Measurements from ENCODE around the gene DYNC1H1. TPM values are rescaled to one million over a fixed set of nuclear protein-coding genes. Genes with fewer than 3 reads are reported as not detected.

The DYNC1H1 gene
- 348 TPM for total RNA-seq
- long read RNA-seq, partial matches to known transcripts: 45 of 49 reads
- long read RNA-seq, other reads (novel, unspliced or antisense): 2 of 49 reads

GRCh38 chr14:101964297-101965180 is at the start of gene DYNC1H1:
TSS of gene DYNC1H1 (plus strand) at chr14:101964573. CDS start at chr14:101964692, 119 bp downstream.
- peak; percentile 98 for DNase-seq (ENCODE audit: missing footprints)
- intact Hi-C loops (cut with DNase I): loop anchor here (2.0 to 5.0 kb wide), 3 partner anchors 204 to 353 kb away; partner anchors contain the start of genes PPP2R5C and ZNF839
- peak; percentile 93 for ATAC-seq

- ATAC-seq (peak; percentile 66), DNase-seq (ENCODE audit: missing footprints) (no peak)
- intact Hi-C loops (cut with DNase I): no loop called here
Measured at GRCh38 chr14:101915871-101916815, 48.2 kb upstream of the DYNC1H1 start.

- DNase-seq (ENCODE audit: missing footprints) (no peak), ATAC-seq (peak; percentile 49)
- intact Hi-C loops (cut with DNase I): no loop called here
Measured at GRCh38 chr14:101916816-101917412, 47.5 kb upstream of the DYNC1H1 start.

GRCh38 chr14:101917413-101918017 is 46.9 kb upstream of the DYNC1H1 start:
- DNase-seq (ENCODE audit: missing footprints) (no peak), ATAC-seq (no peak)
- intact Hi-C loops (cut with DNase I): no loop called here

GRCh38 chr14:101918065-101918989 is 46.0 kb upstream of the DYNC1H1 start:
- ATAC-seq: no peak
- no peak for DNase-seq (ENCODE audit: missing footprints)
- intact Hi-C loops (cut with DNase I): no loop called here

- DNase-seq (ENCODE audit: missing footprints) (no peak), ATAC-seq (no peak)
- intact Hi-C loops (cut with DNase I): no loop called here
Measured at GRCh38 chr14:101920271-101920670, 44.1 kb upstream of the DYNC1H1 start.

GRCh38 chr14:101922866-101923265 is 41.5 kb upstream of the DYNC1H1 start:
- ATAC-seq (no peak), DNase-seq (ENCODE audit: missing footprints) (no peak)
- intact Hi-C loops (cut with DNase I): no loop called here

GRCh38 chr14:101925152-101925551 is 39.2 kb upstream of the DYNC1H1 start:
- intact Hi-C loops (cut with DNase I): no loop called here
- ATAC-seq (no peak), DNase-seq (ENCODE audit: missing footprints) (no peak)

GRCh38 chr14:101926085-101926484 is 38.3 kb upstream of the DYNC1H1 start:
- intact Hi-C loops (cut with DNase I): no loop called here
- DNase-seq (ENCODE audit: missing footprints): no peak

GRCh38 chr14:101926620-101927019 is 37.8 kb upstream of the DYNC1H1 start:
- intact Hi-C loops (cut with DNase I): no loop called here
- no peak for DNase-seq (ENCODE audit: missing footprints)

More at GRCh38 chr14:101926085-101926484, 38.3 kb upstream of the DYNC1H1 start:
- ATAC-seq: no peak

GRCh38 chr14:101927859-101928258 is 36.5 kb upstream of the DYNC1H1 start:
- ATAC-seq (peak; percentile 99), DNase-seq (ENCODE audit: missing footprints) (peak; percentile 94)
- intact Hi-C loops (cut with DNase I): no loop called here

More at GRCh38 chr14:101926620-101927019, 37.8 kb upstream of the DYNC1H1 start:
- no peak for ATAC-seq

- DNase-seq (ENCODE audit: missing footprints) (no peak), ATAC-seq (no peak)
- intact Hi-C loops (cut with DNase I): no loop called here
Measured at GRCh38 chr14:101928415-101928841, 35.9 kb upstream of the DYNC1H1 start.

- intact Hi-C loops (cut with DNase I): no loop called here
- ATAC-seq (no peak), DNase-seq (ENCODE audit: missing footprints) (no peak)
Measured at GRCh38 chr14:101929096-101929495, 35.3 kb upstream of the DYNC1H1 start.

GRCh38 chr14:101929946-101930345 is 34.4 kb upstream of the DYNC1H1 start:
- DNase-seq (ENCODE audit: missing footprints): no peak
- intact Hi-C loops (cut with DNase I): no loop called here
- no peak for ATAC-seq

- DNase-seq (ENCODE audit: missing footprints): peak; percentile 2
- intact Hi-C loops (cut with DNase I): no loop called here
- no peak for ATAC-seq
Measured at GRCh38 chr14:101932673-101933072, 31.7 kb upstream of the DYNC1H1 start.

- DNase-seq (ENCODE audit: missing footprints) (peak; percentile 53), ATAC-seq (no peak)
- intact Hi-C loops (cut with DNase I): no loop called here
Measured at GRCh38 chr14:101933209-101933608, 31.2 kb upstream of the DYNC1H1 start.

GRCh38 chr14:101934601-101935150 is 29.7 kb upstream of the DYNC1H1 start:
- no peak for ATAC-seq
- peak; percentile 22 for DNase-seq (ENCODE audit: missing footprints)
- intact Hi-C loops (cut with DNase I): no loop called here

Data from Right ventricle myocardium inferior (tissue), 1 donor.